Coronary artery (tissue), 2 donors: ENCODE results near the gene TECRL.

ENCODE experiments used
- DNase-seq: peaks from one replicate; pipeline ENCODE4 v3.0.0-alpha.2; 2017; ENCODE audit warnings: low spot score
- H3K27ac ChIP-seq, 2 donors: fragments of 200-600 bp; sonication (generic); one replicate each; pipeline ENCODE4 v1.5.1; 2016 to 2019
- H3K4me3 ChIP-seq: fragments of 200-600 bp; sonication (generic); 2 replicates; pipeline ENCODE4 v1.5.1; 2016; ENCODE audit warnings: mild to moderate bottlenecking, moderate library complexity
- TF ChIP-seq, protein P1 (sequence below): fragments of 200-600 bp; sonication (generic); IDR thresholded peaks from one replicate; pipeline ENCODE4 v1.5.1; 2019; ENCODE audit warnings: antibody characterized with exemption

Gene TECRL

DNA sequence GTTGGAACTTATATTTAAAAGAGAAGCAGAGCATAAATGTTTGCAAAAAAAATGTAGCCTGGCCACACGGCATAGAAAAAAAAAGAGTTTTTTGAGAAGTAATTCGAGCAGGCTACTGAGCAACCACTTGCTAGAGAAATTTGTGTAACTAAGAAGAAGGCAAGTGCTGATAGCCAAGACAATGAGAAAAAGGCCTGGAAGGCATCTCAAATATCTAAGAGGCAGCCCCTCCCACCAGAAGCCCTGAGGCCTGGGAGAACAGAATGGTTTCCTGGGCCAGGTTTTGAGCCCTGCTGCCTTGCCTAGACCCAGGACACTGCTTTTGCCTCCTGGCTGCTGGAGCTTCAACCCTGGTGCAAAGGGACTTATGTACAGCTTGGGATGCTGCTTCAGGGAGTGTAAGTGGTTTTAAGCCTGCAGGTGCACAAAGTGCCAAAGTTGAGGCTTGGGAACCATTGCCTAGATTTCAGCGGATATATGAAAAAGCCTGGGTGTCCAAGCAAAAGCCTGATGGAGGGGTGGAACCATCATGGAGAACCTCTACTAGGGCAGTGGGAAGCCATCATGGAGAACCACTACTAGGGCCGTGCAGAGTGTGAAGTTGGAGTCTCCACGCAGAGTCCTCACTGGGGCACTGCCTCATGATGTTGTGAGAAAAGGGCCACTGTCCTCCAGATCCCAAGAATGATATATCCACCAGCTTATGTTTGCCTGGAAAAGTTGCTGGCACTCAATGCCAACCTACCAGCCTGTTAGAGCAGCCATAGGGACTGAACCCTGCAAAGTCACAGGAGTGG, 9.7 kb downstream of the TECRL start:
- H3K4me3 ChIP-seq: no peak overlapping the region
- no peak overlapping the region for H3K27ac ChIP-seq
- DNase-seq: no peak
- TF ChIP-seq, protein P1, sequence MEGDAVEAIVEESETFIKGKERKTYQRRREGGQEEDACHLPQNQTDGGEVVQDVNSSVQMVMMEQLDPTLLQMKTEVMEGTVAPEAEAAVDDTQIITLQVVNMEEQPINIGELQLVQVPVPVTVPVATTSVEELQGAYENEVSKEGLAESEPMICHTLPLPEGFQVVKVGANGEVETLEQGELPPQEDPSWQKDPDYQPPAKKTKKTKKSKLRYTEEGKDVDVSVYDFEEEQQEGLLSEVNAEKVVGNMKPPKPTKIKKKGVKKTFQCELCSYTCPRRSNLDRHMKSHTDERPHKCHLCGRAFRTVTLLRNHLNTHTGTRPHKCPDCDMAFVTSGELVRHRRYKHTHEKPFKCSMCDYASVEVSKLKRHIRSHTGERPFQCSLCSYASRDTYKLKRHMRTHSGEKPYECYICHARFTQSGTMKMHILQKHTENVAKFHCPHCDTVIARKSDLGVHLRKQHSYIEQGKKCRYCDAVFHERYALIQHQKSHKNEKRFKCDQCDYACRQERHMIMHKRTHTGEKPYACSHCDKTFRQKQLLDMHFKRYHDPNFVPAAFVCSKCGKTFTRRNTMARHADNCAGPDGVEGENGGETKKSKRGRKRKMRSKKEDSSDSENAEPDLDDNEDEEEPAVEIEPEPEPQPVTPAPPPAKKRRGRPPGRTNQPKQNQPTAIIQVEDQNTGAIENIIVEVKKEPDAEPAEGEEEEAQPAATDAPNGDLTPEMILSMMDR: no peak

DNA sequence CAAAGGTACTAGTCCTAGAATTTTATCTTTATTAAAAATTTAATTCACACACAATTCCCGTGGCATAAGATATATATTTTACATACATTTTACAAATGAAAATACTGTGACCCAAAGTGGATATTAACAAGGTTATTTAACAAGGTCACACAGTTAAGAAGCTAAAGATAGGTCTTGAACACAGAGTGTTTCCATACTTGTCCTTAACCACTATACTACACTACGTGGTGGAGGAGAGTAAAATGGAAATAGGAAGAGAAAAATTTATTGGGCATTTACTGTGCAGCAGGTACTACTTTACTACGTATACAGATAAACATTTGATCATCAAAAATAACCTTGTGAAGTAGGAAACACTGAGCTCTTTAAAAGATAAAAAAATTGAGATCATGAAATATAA, 14.8 kb downstream of the TECRL start:
- DNase-seq: no peak
- Histone ChIP-seq H3K27ac (no peak overlapping the region), H3K4me3 (no peak overlapping the region)
- TF ChIP-seq, protein P1: no peak

DNA sequence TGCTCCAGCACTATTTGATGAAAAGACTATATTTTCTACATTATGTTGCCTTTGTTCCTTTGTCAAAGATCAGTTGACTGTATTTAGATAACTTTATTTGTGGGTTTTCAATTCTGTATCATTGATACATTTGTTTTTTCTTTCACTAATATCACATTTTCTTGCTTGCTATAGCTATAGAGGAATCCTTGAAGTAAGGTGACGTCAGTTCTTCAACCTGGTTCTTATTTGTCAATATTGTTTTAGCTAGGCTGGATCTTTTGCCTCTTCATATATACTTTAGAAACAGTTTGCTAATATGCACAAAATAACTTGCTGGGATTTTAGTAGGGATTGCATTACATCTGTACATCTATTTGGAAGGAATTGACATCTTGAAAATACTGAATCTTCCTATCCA, 21.0 kb downstream of the TECRL start:
- TF ChIP-seq, protein P1: no peak
- H3K27ac ChIP-seq: no peak overlapping the region
- no peak for DNase-seq
- H3K4me3 ChIP-seq: no peak overlapping the region

DNA sequence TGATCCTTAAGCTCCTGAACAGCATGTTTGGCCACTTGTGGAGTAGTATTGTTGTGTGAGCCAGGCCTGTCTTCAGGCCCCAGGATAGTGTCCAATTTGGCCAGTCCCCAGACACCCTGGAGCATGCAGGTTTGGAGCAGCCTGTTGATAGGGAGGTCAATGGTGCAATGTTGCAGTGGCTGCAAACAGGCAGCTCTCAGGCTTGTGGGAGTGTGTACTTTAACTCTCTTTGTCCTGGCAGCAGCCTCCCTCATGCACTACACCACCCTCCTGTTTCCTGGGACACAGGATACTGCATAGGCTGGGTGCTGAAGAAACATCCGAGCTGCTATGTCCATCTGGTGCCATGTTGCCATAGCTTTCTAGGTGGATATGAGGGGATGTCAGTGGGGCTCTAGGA, 24.0 kb downstream of the TECRL start:
- Histone ChIP-seq H3K27ac (no peak overlapping the region), H3K4me3 (no peak overlapping the region)
- DNase-seq: no peak
- TF ChIP-seq, protein P1: no peak

DNA sequence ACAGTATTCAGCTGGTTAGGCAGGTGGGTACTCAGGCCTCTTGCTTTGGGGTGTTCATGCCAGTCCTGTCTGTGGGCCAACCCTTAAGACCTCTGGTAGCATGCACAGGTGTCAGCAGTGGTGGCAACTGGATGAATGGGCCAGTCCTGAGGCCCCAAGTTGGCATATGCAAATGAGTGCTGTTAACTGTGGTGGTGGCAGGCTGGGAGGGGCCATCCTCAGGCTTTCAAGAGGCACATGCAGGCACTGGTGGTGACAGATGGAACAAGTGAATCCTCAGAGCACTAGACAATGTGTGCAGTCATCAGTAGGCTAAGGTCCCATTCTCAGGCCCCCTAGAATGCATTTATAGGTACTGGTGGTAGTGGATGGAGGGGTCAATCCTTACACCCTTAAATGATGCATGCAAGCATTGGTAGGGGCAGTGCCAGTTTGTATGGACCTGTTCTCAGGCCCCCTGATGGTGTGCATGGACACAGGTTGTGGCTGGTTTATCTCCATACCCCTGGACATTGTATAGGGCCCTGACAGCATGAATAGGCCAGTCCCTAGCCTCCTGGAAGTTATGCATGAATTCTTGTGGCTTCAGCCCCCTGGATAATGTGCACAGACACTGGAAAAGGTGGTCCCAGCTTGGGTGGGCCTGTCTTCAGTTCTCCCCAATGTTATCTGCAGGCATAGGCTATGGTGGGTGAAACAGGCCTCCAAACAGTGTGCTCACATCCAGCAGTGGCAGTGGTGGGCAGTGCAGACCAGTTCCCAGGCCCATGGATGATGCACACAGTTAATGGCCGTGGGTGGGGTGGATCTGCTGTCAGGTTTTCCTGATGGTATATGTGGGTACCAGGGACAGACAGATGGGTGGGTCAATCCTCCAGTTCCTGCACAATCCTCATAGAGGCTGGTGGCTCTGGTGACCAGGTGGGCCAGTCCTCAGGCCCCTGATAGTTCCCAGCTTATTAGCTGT, 24.7 kb downstream of the TECRL start:
- no peak overlapping the region for H3K27ac ChIP-seq
- TF ChIP-seq, protein P1: no peak
- H3K4me3 ChIP-seq: no peak overlapping the region
- DNase-seq: no peak

DNA sequence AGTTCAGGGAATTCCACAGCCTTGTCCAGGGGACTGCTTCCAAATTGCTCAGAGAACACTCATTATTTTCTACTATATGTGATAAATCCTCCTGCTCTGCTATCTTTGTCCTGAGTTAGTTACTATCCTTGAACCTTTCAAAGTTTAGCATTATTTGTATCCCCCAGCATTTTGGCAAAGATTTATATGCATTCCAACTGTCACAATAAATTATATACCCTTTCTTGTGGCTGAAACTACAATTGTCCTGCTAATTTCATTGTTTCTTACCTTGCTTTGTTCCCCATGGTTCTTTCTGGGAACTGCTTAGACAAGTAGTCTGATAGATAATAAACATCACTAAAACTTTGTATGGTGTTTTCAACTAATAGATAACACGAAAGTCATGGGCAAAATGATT, 40.5 kb downstream of the TECRL start:
- Histone ChIP-seq H3K27ac (no peak overlapping the region), H3K4me3 (no peak overlapping the region)
- no peak for DNase-seq
- TF ChIP-seq, protein P1: no peak
